Gastrocnemius medialis (tissue), 4 donors: Measurements from ENCODE around the gene PLPP4.

Experiments
- CTCF ChIP-seq, 5 experiments: fragments of 450-650 bp in 3 of 5; fragments of 200-600 bp in 2 of 5; sonication (generic) in 2 of 5; IDR thresholded peaks in 4 of 5; conservative IDR thresholded peaks in 1 of 5; 1 replicate in 4 of 5; 2 replicates in 1 of 5; pipeline ENCODE4 v1.5.1; 2016 to 2019; ENCODE audit warnings: antibody characterized with exemption in 5 of 5, mild to moderate bottlenecking in 3 of 5, moderate library complexity in 3 of 5
- POLR2A ChIP-seq, 2 donors: fragments of 450-650 bp; IDR thresholded peaks; one replicate each; pipeline ENCODE4 v1.6.1; 2017; ENCODE audit warnings: antibody characterized with exemption in 2 of 2, mild to moderate bottlenecking in 2 of 2, moderate library complexity in 2 of 2

- no peak for TF ChIP-seq CTCF (IDR thresholded peaks at IDR 0.05 in 4 of 5, conservative IDR thresholded peaks at IDR 0.05 in 1 of 5)
- no peak for TF ChIP-seq POLR2A (IDR thresholded peaks at IDR 0.05)
Measured at GRCh38 chr10:120559800-120560199, 102.8 kb downstream of the PLPP4 start.
